ENCODE results near the gene SPTSSA.

GRCh38 chr14:34450542-34450915, 11.5 kb downstream of the SPTSSA start:
- TF ChIP-seq CTCF (IDR thresholded peaks at IDR 0.05; ENCODE audit: low read length) (no peak), EZH2 (optimal IDR thresholded peaks at IDR 0.05; ENCODE audit: low read depth, low read length) (no peak)

All from MM.1S (cell line).